Neural progenitor cell (in vitro differentiated cells): ENCODE measurements around the gene WDR45B.

Source experiments
- EZH2 ChIP-seq: fragments of 200-600 bp; sonication (generic); IDR thresholded peaks from 2 replicates; pipeline ENCODE4 v1.6.1; 2017; ENCODE audit warnings: antibody characterized with exemption, mild to moderate bottlenecking, moderate library complexity
- EZH2phosphoT487 ChIP-seq: fragments of 200-600 bp; sonication (generic); IDR thresholded peaks from 2 replicates; pipeline ENCODE4 v1.6.1; 2017; ENCODE audit warnings: antibody characterized with exemption
- TF ChIP-seq, protein P1 (sequence below): fragments of 200-600 bp; sonication (generic); IDR thresholded peaks from 2 replicates; pipeline ENCODE4 v1.5.1; 2017; ENCODE audit warnings: antibody characterized with exemption, mild to moderate bottlenecking

- TF ChIP-seq, protein P1, sequence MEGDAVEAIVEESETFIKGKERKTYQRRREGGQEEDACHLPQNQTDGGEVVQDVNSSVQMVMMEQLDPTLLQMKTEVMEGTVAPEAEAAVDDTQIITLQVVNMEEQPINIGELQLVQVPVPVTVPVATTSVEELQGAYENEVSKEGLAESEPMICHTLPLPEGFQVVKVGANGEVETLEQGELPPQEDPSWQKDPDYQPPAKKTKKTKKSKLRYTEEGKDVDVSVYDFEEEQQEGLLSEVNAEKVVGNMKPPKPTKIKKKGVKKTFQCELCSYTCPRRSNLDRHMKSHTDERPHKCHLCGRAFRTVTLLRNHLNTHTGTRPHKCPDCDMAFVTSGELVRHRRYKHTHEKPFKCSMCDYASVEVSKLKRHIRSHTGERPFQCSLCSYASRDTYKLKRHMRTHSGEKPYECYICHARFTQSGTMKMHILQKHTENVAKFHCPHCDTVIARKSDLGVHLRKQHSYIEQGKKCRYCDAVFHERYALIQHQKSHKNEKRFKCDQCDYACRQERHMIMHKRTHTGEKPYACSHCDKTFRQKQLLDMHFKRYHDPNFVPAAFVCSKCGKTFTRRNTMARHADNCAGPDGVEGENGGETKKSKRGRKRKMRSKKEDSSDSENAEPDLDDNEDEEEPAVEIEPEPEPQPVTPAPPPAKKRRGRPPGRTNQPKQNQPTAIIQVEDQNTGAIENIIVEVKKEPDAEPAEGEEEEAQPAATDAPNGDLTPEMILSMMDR: no peak
- TF ChIP-seq EZH2 (no peak), EZH2phosphoT487 (no peak)
Observed at GRCh38 chr17:82686366-82687324, 38.4 kb upstream of the WDR45B start.
